H1 (cell line): Measurements from ENCODE around the gene C3. TPM values are rescaled to one million over a fixed set of nuclear protein-coding genes. Genes with fewer than 3 reads are reported as not detected.

Source experiments
- JUND ChIP-seq: IDR thresholded peaks from 2 replicates; pipeline ENCODE4 v1.6.1; 2011; ENCODE audit warnings: mild to moderate bottlenecking, improper control_type of control experiment, low read length
- polyA plus RNA-seq, 7 experiments: library from polyadenylated mRNA; depleted of rRNA in 3 of 7; stranded (reverse) in 5 of 7; unstranded in 2 of 7; fragments of >200 nt in 5 of 7; fragments of 200-250 nt in 2 of 7; gene quantifications; 1 replicate in 5 of 7; 2 replicates in 1 of 7; 4 replicates in 1 of 7; pipeline versions ENCODE4 v1.2.1 to v1.2.3, GENCODE V29; 2011 to 2013; ENCODE audit warnings: missing spikeins in 2 of 7, mixed read lengths in 2 of 7
- total RNA-seq: library from RNA; stranded (reverse); fragmentation: NEBNext Ultra II Directional; extraction: Animal tissue kit (Norgen Biotek cat#: 25700); gene quantifications from 2 replicates; pipeline ENCODE4 v1.2.1, GENCODE V29; 2021

The C3 gene
- total and polyA plus RNA-seq, 2 of the 8 experiments (the other 6 are each of a cell fraction or from before 2014, with no cell fraction given) = 6.4 to 12.8 TPM

GRCh38 chr19:6676288-6676687 is 44.2 kb downstream of the C3 start (continued):
- no peak for TF ChIP-seq JUND
